ENCODE results near the gene DIP2C. TPM values are rescaled to one million over a fixed set of nuclear protein-coding genes. Genes with fewer than 3 reads are reported as not detected.
"Not testable (repeated sequence)": the region's sequence is repeated elsewhere in the genome, so short reads cannot be mapped to it uniquely, and the experiment has no call there.

Gene DIP2C
- total and polyA plus RNA-seq, 2 donors from 2014 or later = 6.2 to 22.6 TPM

GRCh38 chr10:650441-650851 lies 39.0 kb downstream of the DIP2C start:
- intact Hi-C loops (cut with DNase I) = no loop called here
- peak in 3 of 5 donors; percentile 60 to 77 (median 72) for DNase-seq
- no peak for TF ChIP-seq CTCF (IDR thresholded peaks at IDR 0.05; ENCODE audit: borderline replicate concordance, extremely low read depth, insufficient read depth)
- peak overlapping the region in 2 of 3 donors; percentile 36 to 58 for H3K4me3 ChIP-seq (ENCODE audit: low read length in 3 of 3)
- FAIRE-seq = no peak
- H3K4me1 ChIP-seq (ENCODE audit: control insufficient read depth in 2 of 3, insufficient read depth in 2 of 3, low read depth in 1 of 3, low read length in 3 of 3) = peaks cover 0 to 25% (median 16%) of the 10 kb centered on the region in 3 donors
- H3K27me3 ChIP-seq (ENCODE audit: control insufficient read depth, insufficient read depth, low read length) = no peaks in the 10 kb centered on the region
- peak overlapping the region in 2 of 3 donors; percentile 27 to 78 for H3K9ac ChIP-seq (ENCODE audit: low read length in 3 of 3)
- no peaks in the 10 kb centered on the region for H3K9me3 ChIP-seq (ENCODE audit: control insufficient read depth in 2 of 3, insufficient read depth in 1 of 3, low read length in 3 of 3)
- no peaks in the 10 kb centered on the region for H3K36me3 ChIP-seq (ENCODE audit: control insufficient read depth in 2 of 3, insufficient read depth in 3 of 3, low read length in 3 of 3)
- H3K27ac ChIP-seq (ENCODE audit: low read depth in 2 of 2, low read length in 2 of 2) = peak overlapping the region; percentile 95 to 96

- no peaks in the 10 kb centered on the region for H3K36me3 ChIP-seq (ENCODE audit: control insufficient read depth in 2 of 3, insufficient read depth in 3 of 3, low read length in 3 of 3)
- H3K9me3 ChIP-seq (ENCODE audit: control insufficient read depth in 2 of 3, insufficient read depth in 1 of 3, low read length in 3 of 3) = peaks cover 0 to 4% (median 0%) of the 10 kb centered on the region in 3 donors
- H3K27me3 ChIP-seq (ENCODE audit: control insufficient read depth, insufficient read depth, low read length) = no peaks in the 10 kb centered on the region
- intact Hi-C loops (cut with DNase I) = no loop called here
- H3K4me1 ChIP-seq (ENCODE audit: control insufficient read depth in 2 of 3, insufficient read depth in 2 of 3, low read depth in 1 of 3, low read length in 3 of 3) = peaks cover 0 to 25% (median 16%) of the 10 kb centered on the region in 3 donors
- H3K9ac ChIP-seq (ENCODE audit: low read length in 3 of 3) = peak overlapping the region in 1 of 3 donors; percentile 78
- no peak for FAIRE-seq
- H3K27ac ChIP-seq (ENCODE audit: low read depth in 2 of 2, low read length in 2 of 2) = peak overlapping the region; percentile 95 to 96
- TF ChIP-seq CTCF (IDR thresholded peaks at IDR 0.05; ENCODE audit: borderline replicate concordance, extremely low read depth, insufficient read depth) = no peak
- peak overlapping the region in 2 of 3 donors; percentile 40 to 58 for H3K4me3 ChIP-seq (ENCODE audit: low read length in 3 of 3)
- DNase-seq = peak in 4 of 5 donors; percentile 65 to 84 (median 74)
Measured at GRCh38 chr10:649798-650440, 39.5 kb downstream of the DIP2C start.

- Histone ChIP-seq H3K36me3 (ENCODE audit: control insufficient read depth in 2 of 3, insufficient read depth in 3 of 3, low read length in 3 of 3) (no peaks in the 10 kb centered on the region), H3K4me1 (ENCODE audit: control insufficient read depth in 2 of 3, insufficient read depth in 2 of 3, low read depth in 1 of 3, low read length in 3 of 3) (peaks cover 0 to 25% (median 16%) of the 10 kb centered on the region in 3 donors), H3K9ac (ENCODE audit: low read length in 3 of 3) (peak overlapping the region in 1 of 3 donors; percentile 17), H3K27me3 (ENCODE audit: control insufficient read depth, insufficient read depth, low read length) (no peaks in the 10 kb centered on the region), H3K27ac (ENCODE audit: low read depth in 2 of 2, low read length in 2 of 2) (peak overlapping the region; percentile 59 to 95), H3K4me3 (ENCODE audit: low read length in 3 of 3) (peak overlapping the region in 2 of 3 donors; percentile 40 to 58), H3K9me3 (ENCODE audit: control insufficient read depth in 2 of 3, insufficient read depth in 1 of 3, low read length in 3 of 3) (peaks cover 0 to 7% (median 0%) of the 10 kb centered on the region in 3 donors)
- intact Hi-C loops (cut with DNase I) = no loop called here
- FAIRE-seq = peak; percentile 77
- TF ChIP-seq CTCF (IDR thresholded peaks at IDR 0.05; ENCODE audit: borderline replicate concordance, extremely low read depth, insufficient read depth) = no peak
- DNase-seq = no peak
Measured at GRCh38 chr10:649445-649797, 40.0 kb downstream of the DIP2C start.

GRCh38 chr10:647019-647418 lies 42.4 kb downstream of the DIP2C start:
- H3K4me3 ChIP-seq (ENCODE audit: low read length in 3 of 3); H3K36me3 ChIP-seq (ENCODE audit: control insufficient read depth in 2 of 3, insufficient read depth in 3 of 3, low read length in 3 of 3); FAIRE-seq; intact Hi-C loops (cut with DNase I); DNase-seq; H3K9me3 ChIP-seq (ENCODE audit: control insufficient read depth in 2 of 3, insufficient read depth in 1 of 3, low read length in 3 of 3); H3K9ac ChIP-seq (ENCODE audit: low read length in 3 of 3); H3K27me3 ChIP-seq (ENCODE audit: control insufficient read depth, insufficient read depth, low read length): not testable (repeated sequence)
- Histone ChIP-seq H3K4me1 (ENCODE audit: control insufficient read depth in 2 of 3, insufficient read depth in 2 of 3, low read depth in 1 of 3, low read length in 3 of 3) (peaks cover 0 to 21% (median 12%) of the 10 kb centered on the region in 3 donors), H3K27ac (ENCODE audit: low read depth in 2 of 2, low read length in 2 of 2) (peak overlapping the region in 1 of 2 donors; percentile 48)

Data from kidney (tissue), 14 donors.